Tongue (tissue), 2 donors: ENCODE measurements around the gene TUBA3D. TPM values are rescaled to one million over a fixed set of nuclear protein-coding genes. Genes with fewer than 3 reads are reported as not detected.
"Not testable (repeated sequence)": the region's sequence is repeated elsewhere in the genome, so short reads cannot be mapped to it uniquely, and the experiment has no call there.

Source experiments
- DNase-seq: peaks from one replicate; pipeline ENCODE4 v3.0.0-alpha.2; 2015
- total RNA-seq: library from RNA; depleted of rRNA; stranded (reverse); fragments of >200 nt; gene quantifications from one replicate; pipeline ENCODE4 v1.2.3, GENCODE V29; 2014

TUBA3D gene
- not detected for total RNA-seq

DNA sequence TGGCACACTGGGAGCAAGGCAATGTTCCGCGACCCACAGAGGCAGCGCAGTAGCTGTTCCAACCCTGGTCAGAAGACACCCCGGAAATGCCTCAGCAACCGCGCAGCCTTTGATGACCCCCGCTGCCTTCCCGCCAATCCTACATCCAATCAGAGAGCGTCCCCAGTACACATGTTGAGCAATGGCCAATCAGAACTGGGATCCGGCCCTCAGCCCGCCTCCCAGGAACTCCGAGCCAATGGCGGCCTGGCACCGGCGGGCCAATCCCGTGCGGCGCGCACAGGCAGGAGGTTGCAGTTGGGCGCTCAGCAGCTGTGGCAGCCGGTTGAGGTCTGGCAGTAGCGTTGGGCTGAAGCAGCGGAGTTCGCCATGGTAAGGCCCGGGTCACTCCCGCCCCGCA is at the start of gene TUBA3D:
TUBA3D (plus strand) TSS at position 289 of the 400 bp plus-strand sequence; CDS start at position 370, 81 bp downstream.
- DNase-seq = no peak

DNA sequence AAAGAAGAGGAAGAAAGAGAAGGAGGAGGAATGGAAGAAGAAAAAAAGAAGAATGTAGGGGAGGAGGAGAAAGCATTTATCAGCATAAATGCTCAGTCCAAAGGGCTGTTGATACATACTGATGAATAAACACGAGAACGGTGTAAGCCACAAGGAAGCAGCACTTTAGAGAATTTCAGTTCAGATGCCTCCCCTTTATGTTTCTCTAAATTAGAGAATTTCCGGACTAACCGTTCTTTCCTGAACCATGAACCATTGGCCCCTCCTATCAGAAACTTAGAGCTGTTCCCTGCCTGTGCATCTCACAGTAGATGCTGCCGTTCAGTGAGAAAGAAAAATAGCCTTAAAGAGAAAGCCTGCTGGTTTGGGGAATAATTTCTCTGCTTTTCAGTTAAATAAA is 49.2 kb upstream of the TUBA3D start:
- no peak for DNase-seq

DNA sequence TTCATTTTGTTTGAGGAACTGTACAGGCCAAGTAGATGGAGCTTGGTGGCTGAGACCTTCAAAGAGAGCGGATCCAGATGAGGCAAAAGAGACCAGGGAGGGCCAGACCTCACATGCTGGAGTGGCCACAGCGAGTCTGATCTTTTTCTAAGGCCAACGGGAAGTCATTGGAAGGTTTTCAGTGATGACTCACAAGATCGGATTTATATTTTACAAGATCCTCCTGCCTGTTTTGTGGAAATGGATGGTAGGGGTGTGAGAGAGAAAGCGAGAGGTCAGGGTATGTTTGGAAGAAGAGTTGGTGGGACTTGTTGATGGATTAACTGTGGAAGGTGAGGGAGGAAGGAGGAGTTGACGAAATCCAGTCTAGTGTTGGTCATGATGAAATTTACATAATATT is 44.6 kb upstream of the TUBA3D start:
- DNase-seq = no peak

DNA sequence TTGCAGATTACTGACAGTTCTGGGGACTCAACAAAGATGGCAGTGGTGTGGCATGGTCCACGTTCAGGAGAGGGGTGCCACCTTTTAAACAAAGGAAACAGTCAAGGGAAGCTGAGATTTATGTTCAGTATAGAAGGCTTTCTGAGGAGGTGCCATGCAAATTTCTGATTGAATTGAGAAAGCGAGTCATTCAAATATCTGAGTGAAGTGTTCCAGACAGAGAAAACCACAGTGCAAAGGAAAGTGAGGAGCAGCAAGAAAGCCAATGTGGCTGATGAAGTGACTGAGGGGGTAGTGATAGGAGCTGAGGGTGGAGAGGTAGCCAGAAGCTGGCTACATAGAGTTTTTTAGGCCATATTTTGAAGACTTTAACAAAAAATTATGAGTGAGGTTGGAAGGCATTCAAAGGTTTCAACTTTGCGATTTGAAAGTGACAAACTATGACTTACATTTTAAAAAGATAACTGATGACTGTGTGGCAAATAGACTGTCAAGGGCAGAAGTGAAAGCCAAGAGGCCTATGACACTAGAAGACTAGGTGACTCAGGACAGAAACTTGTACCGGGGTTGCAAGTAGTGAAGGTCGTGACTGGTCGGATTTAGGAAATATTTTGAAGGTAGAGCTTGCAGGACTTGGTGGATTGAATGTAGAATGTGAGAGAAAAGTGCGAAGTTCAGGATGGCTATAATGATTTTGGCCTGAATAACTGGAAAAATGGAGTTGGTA is 35.0 kb upstream of the TUBA3D start:
- DNase-seq = not testable (repeated sequence)

DNA sequence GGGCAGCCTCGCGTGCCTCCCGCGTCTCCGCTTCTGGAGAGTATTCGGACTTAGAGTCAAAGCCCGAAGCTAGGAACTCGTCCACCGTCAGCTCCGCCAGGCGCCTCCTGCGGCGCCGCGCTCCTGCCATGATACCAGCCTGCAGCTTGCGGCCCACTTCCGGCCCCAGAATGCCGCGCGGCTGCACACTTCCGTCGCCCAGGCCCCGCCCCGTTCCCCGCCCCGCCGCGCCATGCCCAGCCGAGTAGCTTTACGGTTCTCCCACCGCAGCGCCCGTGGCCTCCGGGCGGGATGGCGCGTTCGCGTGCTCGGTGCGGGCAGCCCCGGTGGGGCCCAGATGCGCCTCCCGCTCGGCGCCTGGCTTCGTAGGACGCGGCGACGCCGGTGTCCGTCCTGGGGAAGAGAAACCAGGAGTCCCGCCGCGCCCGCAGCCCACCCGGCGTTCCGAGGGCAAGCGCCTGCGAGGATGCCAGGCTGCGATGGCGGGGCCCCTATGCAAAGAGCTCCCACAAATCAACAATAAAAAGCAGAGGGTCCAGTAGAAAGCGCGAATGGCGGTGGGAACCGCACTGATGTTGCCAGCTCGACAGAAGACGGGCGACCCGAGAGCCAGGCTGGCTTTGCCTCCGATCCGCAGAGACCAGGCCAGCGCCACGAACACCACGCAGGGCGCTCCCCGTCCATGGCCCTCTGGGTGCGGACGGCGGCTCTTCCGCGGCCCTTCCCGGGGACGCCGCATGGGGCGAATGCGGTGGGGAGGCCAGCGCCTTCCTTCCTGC is 31.0 kb upstream of the TUBA3D start:
- DNase-seq = not testable (repeated sequence)

DNA sequence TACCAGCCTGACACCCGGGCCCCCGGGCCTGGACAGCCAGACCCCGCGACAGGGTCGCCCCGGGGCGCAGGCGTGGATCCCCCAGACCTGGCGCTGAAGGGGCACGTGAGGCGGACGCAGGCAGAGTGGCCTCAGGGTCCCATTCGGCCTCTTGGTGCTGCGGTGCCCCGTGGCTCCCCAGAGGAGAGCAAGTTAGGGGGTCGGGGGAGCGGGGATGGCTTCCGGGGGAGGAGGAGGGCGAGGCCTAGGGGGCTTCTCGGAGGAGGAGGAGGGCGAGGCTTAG is 30.5 kb upstream of the TUBA3D start:
- DNase-seq = not testable (repeated sequence)

DNA sequence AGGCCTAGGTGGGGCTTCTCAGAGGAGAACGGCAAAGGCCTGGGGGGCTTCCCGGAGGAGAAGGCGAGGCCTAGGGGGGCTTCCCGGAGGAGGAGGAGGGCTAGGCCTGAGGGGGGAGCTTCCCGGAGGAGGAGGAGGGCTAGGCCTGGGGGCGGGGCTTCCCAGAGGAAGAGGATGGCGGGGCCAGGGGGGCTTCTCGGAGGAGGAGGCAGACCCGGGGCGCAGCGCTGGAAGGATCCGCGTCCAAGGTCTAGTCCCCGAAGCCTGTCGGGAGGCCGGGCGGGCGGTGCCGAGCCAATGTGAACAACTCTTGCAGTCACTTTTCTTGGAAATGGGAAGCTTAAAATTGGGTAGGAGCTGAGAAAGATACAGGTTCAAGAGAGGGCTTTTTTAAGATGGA is 30.0 kb upstream of the TUBA3D start:
- no peak for DNase-seq

DNA sequence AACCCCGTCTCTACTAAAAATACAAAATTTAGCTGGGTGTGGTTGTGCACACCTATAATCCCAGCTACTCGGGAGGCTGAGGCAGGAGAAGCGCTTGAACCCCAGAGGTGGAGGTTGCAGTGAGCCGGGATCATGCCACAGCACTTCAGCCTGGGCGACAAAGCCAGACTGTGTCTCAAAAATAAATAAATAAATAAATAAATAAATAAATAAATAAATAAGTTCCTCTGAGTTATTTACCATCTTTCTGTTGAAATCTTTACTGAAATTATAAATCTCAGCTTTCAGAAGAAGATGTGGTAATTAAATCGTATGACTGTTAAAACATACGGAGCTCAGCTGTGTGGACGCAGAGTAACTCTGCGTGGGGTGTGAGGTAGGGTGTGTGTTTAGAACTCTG is 27.9 kb upstream of the TUBA3D start:
- DNase-seq = not testable (repeated sequence)

DNA sequence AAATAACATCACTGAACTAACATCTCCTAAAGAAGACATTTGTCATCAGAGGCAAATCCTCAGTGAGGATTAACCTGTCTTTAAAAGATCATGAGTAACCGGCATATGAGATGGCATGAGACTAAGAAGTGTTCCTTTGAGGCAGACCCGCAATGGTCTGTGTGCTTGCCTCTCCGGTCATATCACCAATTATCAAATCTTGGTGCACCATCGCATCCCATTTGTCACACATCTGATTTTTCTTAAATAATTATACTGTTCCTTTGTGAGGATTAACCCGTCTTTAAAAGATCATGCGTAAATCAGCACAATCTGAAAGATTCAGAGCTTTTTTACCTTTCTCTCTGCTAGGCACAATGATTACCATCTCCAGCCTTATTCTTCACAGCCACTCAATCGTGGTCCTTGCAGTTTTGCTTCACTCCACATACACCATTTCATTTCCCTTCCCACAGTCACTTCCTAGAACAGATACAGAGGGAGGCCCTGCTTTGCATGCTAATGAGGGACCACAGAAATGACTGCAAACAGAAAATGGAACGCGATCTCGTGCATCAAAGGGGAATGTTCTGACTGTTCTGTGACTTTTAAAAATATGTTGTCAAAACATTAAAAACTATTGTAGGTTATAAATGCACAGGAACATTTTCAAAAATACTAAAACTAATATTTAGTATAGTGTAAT is 24.5 kb upstream of the TUBA3D start:
- not testable (repeated sequence) for DNase-seq

DNA sequence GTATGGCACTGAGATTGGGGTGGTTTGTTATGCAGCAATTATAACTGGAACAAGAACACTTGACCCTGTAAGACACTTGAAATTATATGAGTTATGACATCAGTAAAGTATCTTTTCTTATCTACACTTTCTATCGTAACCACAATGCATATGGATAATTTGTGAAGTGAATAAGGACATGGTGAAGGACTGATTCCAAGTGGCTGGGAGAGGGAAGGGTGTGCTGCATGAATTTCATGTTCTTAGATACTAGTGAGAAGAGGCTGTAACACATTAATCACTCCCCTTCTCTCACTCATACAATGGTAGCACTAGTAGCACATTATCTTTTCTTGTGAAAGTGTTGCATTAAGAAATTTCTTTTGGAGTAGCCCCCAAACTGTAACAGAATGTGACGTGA is 21.0 kb upstream of the TUBA3D start:
- DNase-seq = not testable (repeated sequence)

DNA sequence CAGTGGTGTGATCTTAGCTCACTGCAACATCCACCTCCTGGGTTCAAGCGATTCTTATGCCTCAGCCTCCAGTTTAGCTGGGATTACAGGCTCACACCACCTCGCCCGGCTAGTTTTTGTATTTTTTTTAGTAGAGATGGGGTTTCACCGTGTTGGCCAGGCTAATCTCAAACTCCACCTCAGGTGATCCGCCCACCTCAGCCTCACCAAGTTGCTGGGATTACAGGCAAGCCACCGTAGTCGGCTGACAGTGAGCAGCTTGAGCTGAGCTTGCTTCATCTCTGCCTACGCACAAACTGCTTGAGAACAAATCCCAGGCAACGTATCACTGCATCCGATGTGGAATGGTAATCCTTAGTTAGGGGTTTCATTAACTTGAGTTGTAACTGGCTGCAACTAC is 8.2 kb upstream of the TUBA3D start:
- not testable (repeated sequence) for DNase-seq

DNA sequence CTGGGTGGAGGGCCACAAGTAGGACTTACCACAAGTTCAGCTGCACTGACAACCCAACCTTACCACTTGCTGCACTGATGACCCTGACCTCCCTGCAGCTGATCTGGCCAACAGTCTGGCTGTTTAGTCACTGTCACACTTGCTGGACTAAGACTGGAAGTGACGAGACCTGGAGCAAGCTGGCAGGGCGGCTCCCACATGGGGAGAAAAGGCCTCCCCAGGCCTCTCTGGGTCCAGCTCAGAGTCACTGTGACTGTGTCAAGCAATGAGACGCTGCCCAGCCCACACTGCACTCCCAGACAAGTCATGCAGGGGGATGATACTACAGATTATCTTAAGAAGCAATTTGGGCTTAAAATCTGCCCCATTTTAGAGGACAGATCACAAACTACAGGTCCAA is 5.0 kb upstream of the TUBA3D start:
- not testable (repeated sequence) for DNase-seq

DNA sequence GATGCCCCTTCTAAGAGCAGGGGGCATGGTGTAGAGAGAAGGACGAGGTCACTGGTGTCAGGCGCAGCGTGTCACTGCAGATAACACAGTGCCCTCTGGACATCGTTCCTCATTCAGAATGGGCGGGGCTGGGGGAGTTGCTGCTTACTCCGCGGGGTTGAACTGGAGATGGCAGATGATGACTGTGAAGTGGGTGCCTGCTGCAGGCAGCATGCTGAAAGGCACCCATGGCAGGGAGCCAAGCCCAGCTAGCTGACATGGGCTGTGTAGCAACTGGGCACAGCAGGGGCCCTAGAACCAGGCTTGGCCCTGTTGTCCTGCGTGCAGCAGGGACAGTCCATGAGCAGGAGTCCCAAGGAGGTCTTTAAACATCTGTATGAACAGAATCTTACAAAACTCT is 4.3 kb upstream of the TUBA3D start:
- DNase-seq = not testable (repeated sequence)

DNA sequence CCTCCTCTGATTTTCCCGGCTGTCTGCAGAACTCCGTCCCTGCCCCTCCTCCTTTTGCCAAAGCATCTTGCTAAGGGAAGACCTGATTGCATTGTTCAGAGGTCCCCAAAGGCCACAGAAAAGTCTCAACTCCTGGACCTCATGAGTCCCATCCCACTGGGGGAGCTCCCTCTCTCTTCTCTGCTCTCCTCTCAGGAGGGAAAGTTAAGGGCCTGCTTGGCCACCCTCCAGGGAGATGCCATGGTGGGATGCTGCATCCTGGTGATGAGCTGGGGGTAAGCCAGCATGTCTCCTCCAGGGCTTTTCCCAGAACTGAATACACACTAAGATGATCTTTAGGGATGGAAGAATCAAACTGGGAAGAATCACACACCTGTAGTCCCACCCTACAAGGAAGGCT is 2.7 kb upstream of the TUBA3D start:
- DNase-seq = not testable (repeated sequence)

DNA sequence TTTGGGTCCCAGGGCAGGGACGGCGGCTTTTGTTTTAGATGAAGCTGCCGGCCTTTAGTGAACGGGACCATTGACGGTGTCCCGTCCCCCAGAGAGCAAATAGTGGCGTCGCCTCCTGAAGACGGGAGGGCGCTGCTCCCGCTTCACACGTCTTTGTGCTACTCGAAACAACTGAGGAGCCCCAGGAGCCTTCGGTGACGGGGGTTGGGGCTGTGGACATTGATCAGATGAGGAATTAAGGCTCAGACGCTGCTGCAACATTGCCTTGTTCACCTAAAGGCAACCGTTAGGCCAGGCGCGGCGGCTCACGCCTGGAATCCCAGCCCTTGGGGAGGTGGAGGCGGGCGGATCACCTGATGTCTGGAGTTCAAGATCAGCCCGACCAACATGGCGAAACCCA is 444 bp downstream of the TUBA3D start:
- DNase-seq = not testable (repeated sequence)

DNA sequence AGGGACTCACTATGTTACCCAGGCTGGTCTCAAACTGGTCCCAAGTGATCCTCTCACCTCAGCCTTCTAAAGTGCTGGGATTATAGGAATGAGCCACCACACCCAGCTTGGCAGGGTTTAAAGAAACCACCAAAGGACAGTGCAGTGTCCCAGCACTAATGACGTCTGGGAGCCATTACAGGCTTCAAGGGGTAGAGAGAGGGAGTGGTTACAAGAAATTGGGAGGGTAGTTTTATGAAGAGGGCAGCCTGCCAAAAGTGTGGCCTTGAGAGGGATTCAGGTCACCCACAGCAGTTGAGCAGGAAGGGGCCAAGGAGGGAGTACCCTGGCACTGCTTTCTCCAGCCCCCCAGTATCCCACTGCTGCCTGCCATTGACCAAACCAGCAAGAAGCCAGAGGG is 1.3 kb downstream of the TUBA3D start:
- not testable (repeated sequence) for DNase-seq

DNA sequence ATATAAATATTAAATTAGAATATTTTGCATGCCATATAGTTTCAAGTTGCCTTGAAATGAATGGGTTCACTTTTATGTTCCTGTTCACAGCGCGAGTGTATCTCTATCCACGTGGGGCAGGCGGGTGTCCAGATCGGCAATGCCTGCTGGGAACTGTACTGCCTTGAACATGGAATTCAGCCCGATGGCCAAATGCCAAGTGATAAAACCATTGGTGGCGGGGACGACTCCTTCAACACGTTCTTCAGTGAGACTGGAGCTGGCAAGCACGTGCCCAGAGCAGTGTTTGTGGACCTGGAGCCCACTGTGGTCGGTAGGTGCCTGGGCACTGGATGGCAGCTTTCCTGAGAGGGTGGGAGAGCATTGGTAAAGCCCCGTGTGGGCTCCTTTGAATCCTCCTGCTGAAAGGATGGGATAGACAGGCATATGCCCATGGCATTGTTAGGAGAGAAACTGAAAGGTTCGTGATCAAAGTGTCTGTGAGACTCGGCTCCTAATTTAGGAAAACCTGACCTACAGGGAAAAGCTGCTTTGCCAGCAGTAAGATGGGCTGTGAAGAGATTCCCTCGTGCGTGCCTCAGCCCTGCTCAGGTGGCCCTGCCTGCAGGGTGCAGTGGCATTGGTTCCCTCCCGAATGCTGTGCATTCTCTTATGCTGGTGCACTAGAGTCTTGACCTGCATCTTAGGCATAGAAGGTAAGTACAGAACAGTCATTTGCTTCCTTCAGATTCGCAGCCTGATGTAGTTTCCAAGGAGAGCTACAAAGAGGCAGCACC is 2.3 kb downstream of the TUBA3D start:
- not testable (repeated sequence) for DNase-seq

DNA sequence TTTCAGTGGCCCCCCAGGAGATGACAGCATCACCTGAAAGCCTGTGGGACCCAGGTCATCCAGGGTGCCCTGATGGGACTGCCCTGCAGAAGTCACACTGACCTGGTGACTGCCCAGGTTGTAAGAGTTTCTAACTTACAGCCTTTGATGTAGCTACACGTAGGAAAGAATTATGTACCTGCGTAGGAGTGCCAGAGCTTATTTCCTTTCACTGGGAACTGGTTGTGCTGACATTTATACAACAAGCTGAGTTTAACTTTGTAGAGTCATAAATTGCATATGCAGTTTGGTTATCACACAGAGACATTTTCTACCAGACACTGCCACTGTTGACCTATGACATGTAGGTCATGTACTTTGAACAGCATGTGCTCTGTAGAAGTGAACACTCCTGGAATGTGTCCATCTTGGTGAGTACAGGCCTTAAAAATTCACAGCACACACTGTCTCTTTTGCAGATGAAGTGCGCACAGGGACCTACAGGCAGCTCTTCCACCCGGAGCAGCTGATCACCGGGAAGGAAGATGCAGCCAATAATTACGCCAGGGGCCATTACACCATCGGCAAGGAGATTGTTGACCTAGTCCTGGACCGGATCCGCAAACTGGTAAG is 3.0 kb downstream of the TUBA3D start:
- DNase-seq = not testable (repeated sequence)

DNA sequence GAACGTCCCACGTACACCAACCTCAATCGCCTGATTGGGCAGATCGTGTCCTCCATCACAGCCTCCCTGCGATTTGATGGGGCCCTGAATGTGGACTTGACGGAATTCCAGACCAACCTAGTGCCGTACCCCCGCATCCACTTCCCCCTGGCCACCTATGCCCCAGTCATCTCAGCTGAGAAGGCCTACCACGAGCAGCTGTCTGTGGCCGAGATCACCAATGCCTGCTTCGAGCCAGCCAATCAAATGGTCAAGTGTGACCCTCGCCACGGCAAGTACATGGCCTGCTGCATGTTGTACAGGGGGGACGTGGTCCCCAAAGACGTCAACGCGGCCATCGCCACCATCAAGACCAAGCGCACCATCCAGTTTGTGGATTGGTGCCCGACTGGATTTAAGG is 4.4 kb downstream of the TUBA3D start:
- DNase-seq = not testable (repeated sequence)

DNA sequence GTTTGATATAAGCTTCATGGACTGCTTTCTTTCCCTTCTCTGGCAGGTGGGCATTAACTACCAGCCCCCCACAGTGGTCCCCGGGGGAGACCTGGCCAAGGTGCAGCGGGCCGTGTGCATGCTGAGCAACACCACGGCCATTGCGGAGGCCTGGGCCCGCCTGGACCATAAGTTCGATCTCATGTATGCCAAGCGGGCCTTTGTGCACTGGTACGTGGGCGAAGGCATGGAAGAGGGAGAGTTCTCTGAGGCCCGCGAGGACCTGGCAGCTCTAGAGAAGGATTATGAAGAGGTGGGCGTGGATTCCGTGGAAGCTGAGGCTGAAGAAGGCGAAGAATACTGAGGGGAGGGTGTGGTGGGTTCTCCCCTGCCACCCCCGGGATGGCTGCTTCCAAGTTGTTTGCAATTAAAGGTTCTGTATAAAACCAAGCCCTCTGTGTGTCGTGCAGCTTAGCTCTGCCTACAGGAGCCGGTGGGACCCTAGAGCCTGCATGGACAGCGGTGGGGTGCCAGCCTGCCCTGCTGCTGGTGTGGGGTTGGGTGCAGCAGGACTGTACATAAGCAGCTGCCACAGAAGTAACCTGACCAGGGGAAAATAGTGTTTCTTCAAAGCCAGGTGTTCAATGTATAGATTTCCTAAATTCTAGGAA is 6.7 kb downstream of the TUBA3D start:
- not testable (repeated sequence) for DNase-seq
